HepG2 (cell line): ENCODE measurements around the gene TENT4B. TPM values are rescaled to one million over a fixed set of nuclear protein-coding genes. Genes with fewer than 3 reads are reported as not detected.

ENCODE experiments used
- AGO2 ChIP-seq: fragments of 200-400 bp; formaldehyde crosslinking; optimal IDR thresholded peaks from 2 replicates; pipeline ENCODE3; 2017; ENCODE audit warnings: mild to moderate bottlenecking, low read depth, low read length, moderate library complexity
- ATRX ChIP-seq: sonication (generic); formaldehyde crosslinking; IDR thresholded peaks from 2 replicates; pipeline ENCODE4 v1.4.0; 2020; ENCODE audit warnings: missing genetic modification reagents, borderline replicate concordance
- CBX2 ChIP-seq, 2 experiments: fragments of 200-600 bp in 1 of 2; sonication (generic); formaldehyde crosslinking in 1 of 2; IDR thresholded peaks; 2 replicates each; pipeline versions ENCODE4 v1.7.0 to v1.8.1; 2018 to 2022; ENCODE audit warnings: low read depth in 2 of 2, low read length in 1 of 2, mild to moderate bottlenecking in 1 of 2, missing genetic modification reagents in 1 of 2
- FOXK1 ChIP-seq: sonication (generic); formaldehyde crosslinking; IDR thresholded peaks from 2 replicates; pipeline ENCODE4 v1.4.0; 2020; ENCODE audit warnings: low read depth, missing genetic modification reagents, borderline replicate concordance
- FOXK2 ChIP-seq: fragments of 450-650 bp; IDR thresholded peaks from 2 replicates; pipeline ENCODE4 v1.6.1; 2016
- HNRNPLL ChIP-seq: fragments of 200-400 bp; formaldehyde crosslinking; IDR thresholded peaks from 2 replicates; pipeline ENCODE4 v1.6.1; 2017; ENCODE audit warnings: mild to moderate bottlenecking, low read depth, low read length; ENCODE audit not compliant: poor library complexity, severe bottlenecking
- MEIS2 ChIP-seq: sonication (generic); formaldehyde crosslinking; IDR thresholded peaks from 2 replicates; pipeline ENCODE4 v1.9.0; 2021; ENCODE audit warnings: mild to moderate bottlenecking, missing genetic modification reagents
- NFKBIZ ChIP-seq: IDR thresholded peaks from 2 replicates; pipeline ENCODE4 v1.6.1; 2018; ENCODE audit warnings: missing genetic modification reagents, missing compliant biosample characterization
- NFYB ChIP-seq: sonication (generic); formaldehyde crosslinking; IDR thresholded peaks from 2 replicates; pipeline ENCODE4 v1.4.0; 2020; ENCODE audit warnings: missing genetic modification reagents
- NR2C2 ChIP-seq: sonication (generic); formaldehyde crosslinking; IDR thresholded peaks from 2 replicates; pipeline ENCODE4 v1.4.0; 2020; ENCODE audit warnings: missing genetic modification reagents, mild to moderate bottlenecking, moderate library complexity, borderline replicate concordance
- POLR2AphosphoS2 ChIP-seq: IDR thresholded peaks from 2 replicates; pipeline ENCODE4 v1.6.1; 2011; ENCODE audit warnings: low read depth, low read length, improper control_type of control experiment
- RBFOX2 ChIP-seq: fragments of 200-400 bp; formaldehyde crosslinking; IDR thresholded peaks from 2 replicates; pipeline ENCODE4 v1.6.1; 2017; ENCODE audit warnings: low read depth, mild to moderate bottlenecking, low read length
- SNAPC2 ChIP-seq: sonication (generic); formaldehyde crosslinking; IDR thresholded peaks from 2 replicates; pipeline ENCODE4 v1.8.1; 2022; ENCODE audit warnings: mild to moderate bottlenecking, missing genetic modification reagents
- TCF12 ChIP-seq, 2 experiments: fragments of 450-650 bp in 1 of 2; sonication (generic) in 1 of 2; formaldehyde crosslinking in 1 of 2; IDR thresholded peaks; 2 replicates each; pipeline versions ENCODE4 v1.6.1 to v1.8.0; 2017 to 2022; ENCODE audit warnings: antibody characterized with exemption in 1 of 2, mild to moderate bottlenecking in 1 of 2, missing genetic modification reagents in 1 of 2, moderate library complexity in 1 of 2
- TCF7 ChIP-seq: sonication (generic); IDR thresholded peaks from 2 replicates; pipeline ENCODE4 v1.6.1; 2016; ENCODE audit warnings: antibody characterized with exemption, low read depth
- XRCC5 ChIP-seq: fragments of 200-400 bp; formaldehyde crosslinking; optimal IDR thresholded peaks from 2 replicates; pipeline ENCODE3; 2017; ENCODE audit warnings: mild to moderate bottlenecking, low read length
- YEATS2 ChIP-seq: sonication (generic); formaldehyde crosslinking; IDR thresholded peaks from 2 replicates; pipeline ENCODE4 v1.4.0; 2020; ENCODE audit warnings: missing genetic modification reagents, borderline replicate concordance
- ZBTB1 ChIP-seq: sonication (generic); formaldehyde crosslinking; IDR thresholded peaks from 2 replicates; pipeline ENCODE4 v1.4.0; 2020; ENCODE audit warnings: missing genetic modification reagents, borderline replicate concordance
- ZC3H4 ChIP-seq: sonication (generic); formaldehyde crosslinking; IDR thresholded peaks from 2 replicates; pipeline ENCODE4 v1.4.0; 2020; ENCODE audit warnings: missing genetic modification reagents, borderline replicate concordance
- ZNF274 ChIP-seq: sonication (generic); formaldehyde crosslinking; IDR thresholded peaks from 2 replicates; pipeline ENCODE4 v1.5.1; 2020; ENCODE audit warnings: mild to moderate bottlenecking, missing genetic modification reagents
- ZNF343 ChIP-seq: sonication (generic); formaldehyde crosslinking; IDR thresholded peaks from 2 replicates; pipeline ENCODE4 v1.4.0; 2020; ENCODE audit warnings: mild to moderate bottlenecking, missing genetic modification reagents
- ZNF354B ChIP-seq: sonication (generic); formaldehyde crosslinking; IDR thresholded peaks from 2 replicates; pipeline ENCODE4 v1.8.0; 2022; ENCODE audit warnings: mild to moderate bottlenecking, missing genetic modification reagents
- ZNF441 ChIP-seq: sonication (generic); formaldehyde crosslinking; IDR thresholded peaks from 2 replicates; pipeline ENCODE4 v1.7.0; 2021; ENCODE audit warnings: missing genetic modification reagents, borderline replicate concordance
- ZNF451 ChIP-seq: sonication (generic); formaldehyde crosslinking; IDR thresholded peaks from 2 replicates; pipeline ENCODE4 v1.5.0; 2020; ENCODE audit warnings: mild to moderate bottlenecking, missing genetic modification reagents
- ZNF563 ChIP-seq: sonication (generic); formaldehyde crosslinking; IDR thresholded peaks from 2 replicates; pipeline ENCODE4 v1.8.0; 2022; ENCODE audit warnings: mild to moderate bottlenecking, moderate library complexity, missing genetic modification reagents
- ZNF614 ChIP-seq: IDR thresholded peaks from 2 replicates; pipeline ENCODE4 v1.6.1; 2018; ENCODE audit warnings: missing biosample characterization, missing genetic modification reagents, inconsistent platforms, borderline replicate concordance
- ZNF777 ChIP-seq: sonication (generic); formaldehyde crosslinking; IDR thresholded peaks from 2 replicates; pipeline ENCODE4 v1.4.0; 2020; ENCODE audit warnings: missing genetic modification reagents
- ZNF850 ChIP-seq: sonication (generic); formaldehyde crosslinking; conservative IDR thresholded peaks from 2 replicates; pipeline ENCODE4 v1.9.0; 2021; ENCODE audit warnings: mild to moderate bottlenecking, missing genetic modification reagents
- polyA plus RNA-seq, 8 experiments: library from polyadenylated mRNA; depleted of rRNA in 3 of 8; stranded (reverse) in 7 of 8; unstranded in 1 of 8; fragments of >200 nt; fragmentation: Illumina TruSeq in 4 of 8; extraction: Trizol in 4 of 8; gene quantifications; 2 replicates each; pipeline versions ENCODE4 v1.2.1 to v1.2.3, GENCODE V29; 2011 to 2016; ENCODE audit warnings: low read depth in 4 of 8, missing spikeins in 1 of 8, mixed read lengths in 1 of 8; ENCODE audit not compliant: insufficient read depth in 1 of 8
- total RNA-seq, 5 experiments: library from RNA; depleted of rRNA; stranded (reverse); fragments of >200 nt; fragmentation: Illumina TruSeq; extraction: Trizol; gene quantifications; 2 replicates each; pipeline ENCODE4 v1.2.3, GENCODE V29; 2016; ENCODE audit warnings: low read depth in 1 of 5
- TF ChIP-seq, protein P1 (sequence below): sonication (generic); formaldehyde crosslinking; IDR thresholded peaks from 2 replicates; pipeline ENCODE4 v1.5.0; 2020; ENCODE audit warnings: mild to moderate bottlenecking, missing genetic modification reagents, moderate library complexity
- TF ChIP-seq, protein P2 (sequence below): sonication (generic); formaldehyde crosslinking; IDR thresholded peaks from 2 replicates; pipeline ENCODE4 v1.4.0; 2020; ENCODE audit warnings: mild to moderate bottlenecking, missing genetic modification reagents, borderline replicate concordance

Gene TENT4B
- total and polyA plus RNA-seq, 2 of the 13 experiments (the other 11 are each of a cell fraction or from before 2014, with no cell fraction given): 15.0 to 32.8 TPM

DNA sequence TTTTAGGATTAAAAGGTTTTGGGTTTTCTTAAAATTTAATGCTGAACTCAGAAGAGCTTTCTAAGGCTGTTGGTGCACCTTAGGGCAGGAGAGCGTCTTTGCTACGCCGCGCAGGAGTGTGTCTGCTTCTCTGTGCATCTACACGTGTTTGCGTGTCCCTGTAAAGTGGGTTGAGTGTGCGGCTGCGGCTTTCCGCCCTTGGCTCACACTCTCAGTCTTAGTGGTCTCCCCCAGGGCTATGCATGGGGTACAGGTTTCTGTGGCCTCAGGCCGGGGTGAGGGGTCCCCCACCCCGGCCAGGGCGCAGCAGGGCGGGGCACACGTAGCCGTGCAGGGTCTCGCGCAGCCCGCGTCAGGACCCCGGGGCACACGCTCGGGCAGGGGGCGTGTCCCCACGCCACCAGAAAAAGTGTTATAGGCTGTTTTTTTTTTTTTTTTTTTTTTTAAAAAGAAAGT lies 727 bp upstream of the TENT4B start (continued):
- TF ChIP-seq YEATS2 (no peak), ATRX (CRISPR knock-in tag) (no peak), CBX2 (IDR thresholded peaks at IDR 0.05; ENCODE audit: low read depth, low read length) (no peak), CBX2 (CRISPR knock-in tag; IDR thresholded peaks at IDR 0.05; ENCODE audit: low read depth) (no peak), POLR2AphosphoS2 (no peak), TCF12 (IDR thresholded peaks at IDR 0.05) (no peak), TCF12 (CRISPR knock-in tag; IDR thresholded peaks at IDR 0.05) (no peak), FOXK1 (CRISPR knock-in tag) (no peak), ZNF451 (CRISPR knock-in tag) (no peak), ZNF274 (CRISPR knock-in tag) (0 out of 2 replicates have a peak, but pooled peaks have one; percentile 12), MEIS2 (CRISPR knock-in tag) (peak; percentile 61), XRCC5 (no peak), HNRNPLL (no peak), ZNF614 (CRISPR knock-in tag) (peak; percentile 46; the same call in 1 of the 2 replicates), ZNF777 (CRISPR knock-in tag) (peak; percentile 48; the same call in 1 of the 2 replicates), RBFOX2 (no peak), NR2C2 (0 out of 2 replicates have a peak, but pooled peaks have one; percentile 19), SNAPC2 (CRISPR knock-in tag) (no peak), ZNF563 (CRISPR knock-in tag) (no peak), FOXK2 (no peak), NFYB (CRISPR knock-in tag) (no peak), ZNF354B (CRISPR knock-in tag) (no peak), AGO2 (peak; percentile 90), ZBTB1 (CRISPR knock-in tag) (no peak), TCF7 (no peak), ZNF343 (CRISPR knock-in tag) (no peak), ZNF441 (CRISPR knock-in tag) (no peak), ZC3H4 (peak; percentile 55; the same call in 1 of the 2 replicates), ZNF850 (0 out of 2 replicates have a peak, but pooled peaks have one; percentile 24), NFKBIZ (CRISPR knock-in tag) (no peak)
- TF ChIP-seq, protein P1, sequence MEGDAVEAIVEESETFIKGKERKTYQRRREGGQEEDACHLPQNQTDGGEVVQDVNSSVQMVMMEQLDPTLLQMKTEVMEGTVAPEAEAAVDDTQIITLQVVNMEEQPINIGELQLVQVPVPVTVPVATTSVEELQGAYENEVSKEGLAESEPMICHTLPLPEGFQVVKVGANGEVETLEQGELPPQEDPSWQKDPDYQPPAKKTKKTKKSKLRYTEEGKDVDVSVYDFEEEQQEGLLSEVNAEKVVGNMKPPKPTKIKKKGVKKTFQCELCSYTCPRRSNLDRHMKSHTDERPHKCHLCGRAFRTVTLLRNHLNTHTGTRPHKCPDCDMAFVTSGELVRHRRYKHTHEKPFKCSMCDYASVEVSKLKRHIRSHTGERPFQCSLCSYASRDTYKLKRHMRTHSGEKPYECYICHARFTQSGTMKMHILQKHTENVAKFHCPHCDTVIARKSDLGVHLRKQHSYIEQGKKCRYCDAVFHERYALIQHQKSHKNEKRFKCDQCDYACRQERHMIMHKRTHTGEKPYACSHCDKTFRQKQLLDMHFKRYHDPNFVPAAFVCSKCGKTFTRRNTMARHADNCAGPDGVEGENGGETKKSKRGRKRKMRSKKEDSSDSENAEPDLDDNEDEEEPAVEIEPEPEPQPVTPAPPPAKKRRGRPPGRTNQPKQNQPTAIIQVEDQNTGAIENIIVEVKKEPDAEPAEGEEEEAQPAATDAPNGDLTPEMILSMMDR (CRISPR knock-in tag): no peak
- TF ChIP-seq, protein P2, sequence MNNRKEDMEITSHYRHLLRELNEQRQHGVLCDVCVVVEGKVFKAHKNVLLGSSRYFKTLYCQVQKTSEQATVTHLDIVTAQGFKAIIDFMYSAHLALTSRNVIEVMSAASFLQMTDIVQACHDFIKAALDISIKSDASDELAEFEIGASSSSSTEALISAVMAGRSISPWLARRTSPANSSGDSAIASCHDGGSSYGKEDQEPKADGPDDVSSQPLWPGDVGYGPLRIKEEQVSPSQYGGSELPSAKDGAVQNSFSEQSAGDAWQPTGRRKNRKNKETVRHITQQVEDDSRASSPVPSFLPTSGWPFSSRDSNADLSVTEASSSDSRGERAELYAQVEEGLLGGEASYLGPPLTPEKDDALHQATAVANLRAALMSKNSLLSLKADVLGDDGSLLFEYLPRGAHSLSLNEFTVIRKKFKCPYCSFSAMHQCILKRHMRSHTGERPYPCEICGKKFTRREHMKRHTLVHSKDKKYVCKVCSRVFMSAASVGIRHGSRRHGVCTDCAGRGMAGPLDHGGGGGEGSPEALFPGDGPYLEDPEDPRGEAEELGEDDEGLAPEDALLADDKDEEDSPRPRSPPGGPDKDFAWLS (CRISPR knock-in tag): no peak
